ENCODE results near the gene SMIM38.

- TF ChIP-seq GATA2 (IDR thresholded peaks at IDR 0.05; ENCODE audit: low read depth, low read length) (no peak), GATA3 (IDR thresholded peaks at IDR 0.05; ENCODE audit: low read depth, low read length) (no peak)
Measured at GRCh38 chr11:69157822-69158231, 2.1 kb downstream of the SMIM38 start.
